ENCODE measurements around the gene KLHDC3.

DNA sequence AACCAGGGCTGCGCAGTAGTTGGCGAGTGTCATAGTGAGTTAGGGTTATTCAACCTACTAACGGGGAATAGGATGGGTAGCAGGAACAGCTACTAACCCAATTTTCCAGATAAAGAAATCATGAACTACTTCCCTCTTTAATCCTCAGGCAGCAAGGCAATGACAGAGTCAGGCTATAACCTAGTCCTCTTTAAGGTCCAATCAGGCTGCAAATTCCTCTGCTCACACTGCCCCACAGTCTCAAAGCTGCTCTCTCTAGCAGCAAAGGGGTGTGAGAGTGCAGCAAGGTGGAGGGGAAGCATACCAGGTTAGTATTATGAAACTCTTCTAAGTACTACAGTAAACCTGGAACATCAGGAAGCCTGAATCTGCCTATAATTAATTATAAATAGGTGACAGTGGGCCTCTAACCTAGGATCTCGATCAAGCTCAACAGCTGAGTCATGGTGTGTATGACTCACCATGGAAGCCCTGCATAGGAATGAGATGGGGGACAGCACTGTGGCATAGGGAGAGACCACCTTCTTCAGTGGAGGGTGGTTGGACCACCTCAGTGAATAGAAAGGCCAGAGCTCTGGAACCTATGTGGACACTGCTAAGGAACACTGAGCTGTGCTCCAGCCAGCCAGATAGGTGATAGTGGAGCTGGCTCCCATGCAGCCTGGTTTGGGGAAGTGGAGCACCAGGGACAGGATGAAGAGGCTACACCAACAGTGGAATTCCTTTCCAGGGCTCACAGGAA lies 43.0 kb upstream of the KLHDC3 start:
- no peak for TF ChIP-seq EP300 (IDR thresholded peaks at IDR 0.05; ENCODE audit: low read depth in 2 of 2, low read length in 2 of 2)
- TF ChIP-seq EP300 (CRISPR knock-in tag; IDR thresholded peaks at IDR 0.05; ENCODE audit: borderline replicate concordance) = no peak
- TF ChIP-seq ZNF256 (CRISPR knock-in tag; conservative IDR thresholded peaks at IDR 0.05) = no peak
